Activated T-helper 2 cell treated with anti-CD3 and anti-CD28 coated beads, Interferon-gamma antibody, Interleukin-2, Interleukin-4, amounts not matched to agents 10 μg/mL and 5 μg/mL and 100 μg/mL, durations not matched to agents 14 hours and 24 hours and 36 hours (primary cell): ENCODE results near the gene GRK5. TPM values are rescaled to one million over a fixed set of nuclear protein-coding genes. Genes with fewer than 3 reads are reported as not detected.
"Not testable (repeated sequence)": the region's sequence is repeated elsewhere in the genome, so short reads cannot be mapped to it uniquely, and the experiment has no call there.

Source experiments
- DNase-seq: peaks from one replicate; pipeline ENCODE4 v3.0.0; 2021; ENCODE audit warnings: low spot score
- H3K27ac Mint-ChIP-seq: one replicate; pipeline ENCODE4 v1.8.0; 2021; ENCODE audit warnings: mixed read lengths
- H3K27me3 Mint-ChIP-seq: one replicate; pipeline ENCODE4 v1.8.0; 2021; ENCODE audit warnings: low read depth, mixed read lengths
- H3K36me3 Mint-ChIP-seq: one replicate; pipeline ENCODE4 v1.8.0; 2021; ENCODE audit warnings: low read depth, mixed read lengths
- H3K4me1 Mint-ChIP-seq: one replicate; pipeline ENCODE4 v1.8.0; 2021; ENCODE audit warnings: low read depth, mixed read lengths
- H3K4me3 Mint-ChIP-seq: one replicate; pipeline ENCODE4 v1.8.0; 2021; ENCODE audit warnings: low read depth, mild to moderate bottlenecking, moderate library complexity, mixed read lengths
- H3K9me3 Mint-ChIP-seq: one replicate; pipeline ENCODE4 v1.8.0; 2021; ENCODE audit warnings: mixed read lengths
- intact Hi-C: fragments of 100-400 bp; cut with micrococcal nuclease; formaldehyde crosslinking; loops from one replicate; pipeline ENCODE4 v1.15.1; 2023
- total RNA-seq: library from RNA; stranded (reverse); gene quantifications from 2 replicates; pipeline ENCODE4 v1.2.3, GENCODE V29; 2022

GRK5 gene
- total RNA-seq, 1 donor from 2014 or later = 24.4 TPM

DNA sequence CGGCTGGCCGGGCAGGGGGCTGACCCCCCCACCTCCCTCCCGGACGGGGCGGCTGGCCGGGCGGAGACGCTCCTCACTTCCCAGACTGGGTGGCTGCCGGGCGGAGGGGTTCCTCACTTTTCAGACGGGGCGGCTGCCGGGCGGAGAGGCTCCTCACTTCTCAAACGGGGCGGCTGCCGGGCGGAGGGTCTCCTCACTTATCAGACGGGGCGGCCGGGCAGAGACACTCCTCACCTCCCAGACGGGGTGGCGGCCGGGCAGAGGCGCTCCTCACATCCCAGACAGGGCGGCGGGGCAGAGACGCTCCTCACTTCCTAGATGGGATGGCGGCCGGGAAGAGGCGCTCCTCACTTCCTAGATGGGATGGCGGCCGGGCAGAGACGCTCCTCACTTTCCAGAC, 53.6 kb downstream of the GRK5 start:
- H3K27ac Mint-ChIP-seq, intact Hi-C loops, DNase-seq, H3K9me3 Mint-ChIP-seq, H3K27me3 Mint-ChIP-seq, H3K4me1 Mint-ChIP-seq, H3K4me3 Mint-ChIP-seq: not testable (repeated sequence)
- H3K36me3 Mint-ChIP-seq = peaks cover 16% of the 10 kb centered on the region

DNA sequence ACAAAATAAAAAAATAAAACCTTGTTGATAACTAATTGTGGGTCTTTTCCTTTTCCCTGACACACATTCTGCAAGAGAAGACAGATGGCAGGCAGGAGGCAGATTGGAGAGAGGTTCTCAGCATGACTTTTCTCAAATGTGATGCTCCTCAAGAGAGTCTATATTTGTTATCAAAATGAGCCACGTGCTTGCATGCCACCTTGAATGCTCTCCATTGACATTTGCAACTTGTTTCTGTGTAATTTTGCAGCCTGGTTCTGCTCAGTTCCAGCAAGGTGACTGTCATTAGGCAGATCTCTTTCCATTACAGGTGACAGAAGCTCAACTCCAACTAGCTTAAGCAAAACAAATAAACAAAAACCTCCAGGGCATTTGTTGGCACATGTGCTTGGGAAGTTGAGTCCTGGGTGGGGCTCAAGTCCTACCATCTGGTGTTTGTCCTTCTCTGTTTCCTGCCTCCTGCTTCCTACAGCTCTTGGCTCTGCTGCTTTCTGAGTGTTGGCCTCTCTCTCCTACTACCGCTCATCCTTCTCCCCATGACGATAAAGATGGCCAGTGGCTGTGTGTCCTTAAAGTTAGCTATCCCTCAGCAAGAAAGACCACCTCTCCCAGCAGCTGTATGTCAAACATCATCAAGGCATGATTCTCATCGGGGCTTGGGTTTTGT, 56.7 kb downstream of the GRK5 start:
- Mint-ChIP-seq H3K27me3 (no peaks in the 10 kb centered on the region), H3K4me1 (peaks cover 22% of the 10 kb centered on the region), H3K27ac (no peak overlapping the region), H3K36me3 (peaks cover 16% of the 10 kb centered on the region), H3K9me3 (no peaks in the 10 kb centered on the region), H3K4me3 (no peak overlapping the region)
- DNase-seq = no peak
- intact Hi-C loops = no loop called here

DNA sequence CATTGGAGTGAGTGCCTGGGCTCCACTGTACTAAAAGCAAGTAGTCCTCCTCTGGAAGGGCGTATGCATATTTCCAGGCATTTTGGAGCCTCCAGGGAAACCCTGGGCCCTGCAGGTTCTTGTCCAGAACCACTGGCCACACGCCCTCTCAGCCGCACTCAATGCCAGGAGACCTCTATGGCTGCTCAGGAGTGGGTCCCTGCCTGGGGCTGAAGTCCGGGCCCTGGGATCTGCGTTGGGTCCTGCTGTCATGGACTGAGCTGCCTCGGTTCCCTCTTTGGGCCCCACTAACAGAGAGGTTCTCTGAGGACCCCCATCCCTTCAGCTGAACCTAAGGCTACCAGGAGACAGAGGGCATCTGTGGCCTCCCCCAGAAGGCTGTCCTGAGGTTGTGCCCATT, 58.3 kb downstream of the GRK5 start:
- Mint-ChIP-seq H3K9me3 (no peaks in the 10 kb centered on the region), H3K36me3 (peaks cover 13% of the 10 kb centered on the region), H3K4me3 (no peak overlapping the region), H3K27me3 (no peaks in the 10 kb centered on the region), H3K27ac (no peak overlapping the region), H3K4me1 (peaks cover 32% of the 10 kb centered on the region)
- no peak for DNase-seq
- intact Hi-C loops = no loop called here

DNA sequence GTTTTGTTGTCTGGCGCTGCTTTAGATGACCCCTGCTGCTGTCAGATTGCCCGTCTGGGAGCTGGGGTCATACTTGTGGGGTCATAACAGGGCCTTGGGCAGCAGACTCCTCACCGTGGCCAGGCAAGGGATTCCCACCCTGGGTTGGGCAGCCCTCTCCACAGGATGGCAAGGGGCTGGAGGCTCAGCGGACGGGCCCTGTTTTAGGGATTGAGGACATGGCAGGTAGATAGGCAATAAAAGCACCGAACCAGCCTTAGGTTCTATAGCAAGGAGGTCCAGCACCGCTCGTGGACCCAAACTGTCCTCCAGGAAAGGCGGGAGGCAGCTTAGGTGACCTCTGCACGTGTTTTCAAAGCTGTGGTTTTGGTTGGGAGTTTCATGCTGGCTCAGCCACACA, 60.0 kb downstream of the GRK5 start:
- DNase-seq = no peak
- Mint-ChIP-seq H3K36me3 (peaks cover 17% of the 10 kb centered on the region), H3K4me1 (peaks cover 47% of the 10 kb centered on the region), H3K27me3 (no peaks in the 10 kb centered on the region), H3K9me3 (no peaks in the 10 kb centered on the region), H3K4me3 (no peak overlapping the region), H3K27ac (peak overlapping the region; percentile 99)
- intact Hi-C loops = no loop called here

DNA sequence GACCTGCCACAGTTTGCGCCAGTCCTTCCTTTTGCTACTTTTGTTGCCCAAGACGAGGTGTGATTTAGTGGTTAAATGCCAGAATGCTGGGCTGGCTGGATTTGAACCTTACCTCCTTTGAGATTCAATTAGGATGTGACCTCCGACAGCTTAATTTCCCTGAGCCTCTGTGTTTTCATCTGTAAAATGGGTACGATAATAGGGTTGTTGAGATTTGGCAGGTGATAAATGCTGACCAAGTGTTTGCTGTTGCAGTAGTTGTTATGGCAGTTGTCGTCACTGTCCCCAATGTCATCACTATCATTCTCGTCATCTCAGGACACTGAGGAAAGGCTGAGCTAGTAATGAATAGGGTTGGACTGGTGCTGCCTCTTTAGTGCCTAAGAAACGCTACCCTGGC, 61.1 kb downstream of the GRK5 start:
- H3K27ac Mint-ChIP-seq = peak overlapping the region; percentile 99
- H3K36me3 Mint-ChIP-seq = peaks cover 12% of the 10 kb centered on the region
- intact Hi-C loops = loop anchor here (2.0 kb wide), 2 partner anchors 46 to 60 kb away; no protein-coding TSS in a partner anchor
- H3K27me3 Mint-ChIP-seq = no peaks in the 10 kb centered on the region
- H3K9me3 Mint-ChIP-seq = no peaks in the 10 kb centered on the region
- no peak for DNase-seq
- H3K4me3 Mint-ChIP-seq = no peak overlapping the region
- H3K4me1 Mint-ChIP-seq = peaks cover 48% of the 10 kb centered on the region

DNA sequence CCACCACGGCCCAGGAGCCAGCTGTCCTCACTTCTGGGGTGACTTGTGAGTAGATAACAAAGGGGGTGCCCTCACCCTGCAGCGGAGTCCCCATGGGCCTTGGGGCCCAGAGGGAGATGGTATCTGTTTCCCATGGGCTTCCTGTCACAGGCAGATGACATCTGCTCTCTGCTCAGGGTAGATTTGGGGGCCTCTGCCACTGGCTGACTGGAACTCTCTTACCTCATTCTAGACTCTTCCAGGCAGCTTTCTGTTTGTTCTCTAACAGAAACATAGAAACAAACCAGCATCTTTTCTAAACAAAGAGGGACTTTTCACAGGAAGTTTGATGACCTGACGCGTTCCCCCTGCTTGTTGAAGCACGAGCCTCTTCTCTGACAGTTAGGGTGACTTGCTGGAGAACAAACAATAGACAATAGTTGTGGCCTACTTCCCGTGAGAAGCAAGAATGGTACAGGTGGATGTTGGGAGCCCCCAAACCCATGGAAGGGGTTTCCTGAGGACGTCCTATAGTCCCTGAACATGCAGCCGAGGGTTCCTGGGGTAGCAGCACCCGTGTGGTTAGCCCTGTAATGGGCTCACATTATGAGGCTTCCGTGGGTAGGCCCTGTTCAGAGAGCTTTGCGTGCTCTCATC, 61.6 kb downstream of the GRK5 start:
- Mint-ChIP-seq H3K36me3 (peaks cover 10% of the 10 kb centered on the region), H3K27ac (peak overlapping the region; percentile 99), H3K27me3 (no peaks in the 10 kb centered on the region), H3K4me3 (peak overlapping the region; percentile 53), H3K4me1 (peaks cover 47% of the 10 kb centered on the region), H3K9me3 (no peaks in the 10 kb centered on the region)
- DNase-seq = peak; percentile 77
- intact Hi-C loops = loop anchor here (1.0 to 2.0 kb wide), 7 partner anchors 15 to 60 kb away; no protein-coding TSS in a partner anchor

DNA sequence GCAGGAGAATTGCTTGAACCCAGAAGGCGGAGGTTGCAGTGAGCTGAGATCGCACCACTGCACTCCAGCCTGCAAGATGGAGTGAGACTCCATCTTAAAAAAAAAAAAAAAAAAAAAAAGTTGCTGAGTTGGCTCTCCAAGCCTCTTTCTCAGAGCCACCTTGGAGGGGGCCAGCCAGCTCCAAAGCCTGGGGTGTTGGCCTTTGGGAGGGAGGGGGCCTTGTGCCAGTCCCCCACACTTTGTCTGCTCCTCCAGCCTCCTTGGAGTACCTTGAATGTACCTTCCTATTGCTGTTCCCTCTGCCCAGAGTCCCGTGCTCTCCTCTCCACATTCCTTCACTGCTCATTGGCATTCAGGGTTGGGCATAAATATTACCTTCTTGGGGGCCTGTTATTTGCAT, 62.4 kb downstream of the GRK5 start:
- no peak for DNase-seq
- intact Hi-C loops = loop anchor here (1.0 to 2.0 kb wide), 7 partner anchors 15 to 61 kb away; no protein-coding TSS in a partner anchor
- peaks cover 46% of the 10 kb centered on the region for H3K4me1 Mint-ChIP-seq
- no peaks in the 10 kb centered on the region for H3K27me3 Mint-ChIP-seq
- H3K4me3 Mint-ChIP-seq = peak overlapping the region; percentile 60
- H3K27ac Mint-ChIP-seq = peak overlapping the region; percentile 99
- peaks cover 10% of the 10 kb centered on the region for H3K36me3 Mint-ChIP-seq
- no peaks in the 10 kb centered on the region for H3K9me3 Mint-ChIP-seq

DNA sequence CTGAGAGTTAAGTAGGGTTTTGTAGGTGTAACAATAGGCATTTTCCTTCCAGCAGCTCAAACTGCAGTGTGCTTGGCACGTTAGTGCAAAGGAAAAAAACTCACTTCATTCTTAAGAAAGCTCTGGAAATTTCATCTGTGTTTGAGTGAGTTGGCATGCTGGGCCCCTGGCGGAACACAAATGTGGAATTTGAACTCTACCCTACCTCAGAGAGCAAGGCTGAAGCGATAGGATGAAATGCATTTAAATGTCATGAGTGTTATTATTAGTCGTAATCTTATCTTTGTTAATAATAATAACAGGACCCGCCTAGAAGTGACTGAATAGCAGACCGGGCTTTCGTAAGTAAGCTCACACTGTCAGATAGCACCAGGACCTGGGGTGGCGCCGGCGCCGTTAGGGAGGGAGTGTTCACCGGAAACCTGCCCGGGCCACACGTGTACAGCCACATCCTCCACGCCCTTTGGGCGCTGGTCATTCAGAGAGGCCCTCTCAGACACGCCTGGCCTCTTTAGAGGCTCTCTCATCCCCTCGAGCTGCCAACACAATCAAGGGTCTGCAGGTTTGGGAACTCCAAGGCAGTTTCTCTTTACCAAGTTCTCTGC, 63.5 kb downstream of the GRK5 start:
- Mint-ChIP-seq H3K4me3 (no peak overlapping the region), H3K36me3 (peaks cover 4% of the 10 kb centered on the region), H3K27ac (peak overlapping the region; percentile 74)

DNA sequence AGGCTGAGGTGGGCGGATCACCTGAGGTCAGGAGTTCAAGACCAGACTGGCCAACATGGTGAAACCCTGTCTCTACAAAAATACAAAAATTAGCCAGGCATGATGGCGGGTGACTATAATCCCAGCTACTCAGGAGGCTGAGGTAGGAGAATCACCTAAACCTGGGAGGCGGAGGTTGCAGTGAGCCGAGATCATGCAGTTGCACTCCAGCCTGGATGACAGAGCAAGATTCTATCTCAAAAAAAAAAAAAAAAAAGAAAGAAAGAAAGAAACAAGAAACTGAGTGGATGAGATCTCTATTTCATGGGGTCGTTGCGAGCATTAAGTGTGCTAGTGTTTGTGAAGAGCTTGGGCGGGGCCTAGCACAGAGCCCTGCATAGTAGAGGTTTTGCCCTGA, 65.0 kb downstream of the GRK5 start:
- H3K36me3 Mint-ChIP-seq, H3K27me3 Mint-ChIP-seq, H3K9me3 Mint-ChIP-seq, H3K27ac Mint-ChIP-seq, intact Hi-C loops, DNase-seq, H3K4me3 Mint-ChIP-seq: not testable (repeated sequence)
- peaks cover 49% of the 10 kb centered on the region for H3K4me1 Mint-ChIP-seq

More for the DNA sequence above, 63.5 kb downstream of the GRK5 start:
- intact Hi-C loops = no loop called here
- no peak for DNase-seq
- no peaks in the 10 kb centered on the region for H3K27me3 Mint-ChIP-seq
- peaks cover 51% of the 10 kb centered on the region for H3K4me1 Mint-ChIP-seq
- no peaks in the 10 kb centered on the region for H3K9me3 Mint-ChIP-seq

DNA sequence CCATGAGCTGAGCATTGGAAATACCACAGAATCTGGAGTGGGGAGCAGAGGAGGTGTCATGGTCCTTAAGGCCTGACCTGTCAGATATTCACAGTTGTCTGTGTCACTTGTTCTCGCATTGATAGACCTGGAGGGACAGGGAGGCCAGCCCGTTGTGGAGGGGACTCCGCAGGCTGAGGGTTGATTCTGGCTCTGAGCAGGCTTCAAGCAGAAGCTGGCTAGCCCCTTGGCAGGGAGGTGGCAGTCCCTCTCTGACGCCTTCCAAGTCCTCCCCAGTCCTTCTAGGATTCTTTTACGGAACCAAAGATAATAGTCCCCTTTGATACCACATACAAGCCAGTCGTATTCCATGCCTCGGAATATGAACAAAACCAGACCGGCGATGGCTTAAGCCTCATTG, 65.4 kb downstream of the GRK5 start:
- Mint-ChIP-seq H3K4me3 (no peak overlapping the region), H3K27me3 (no peaks in the 10 kb centered on the region), H3K27ac (no peak overlapping the region), H3K36me3 (peaks cover 4% of the 10 kb centered on the region), H3K4me1 (peaks cover 47% of the 10 kb centered on the region), H3K9me3 (no peaks in the 10 kb centered on the region)
- intact Hi-C loops = no loop called here
- no peak for DNase-seq

DNA sequence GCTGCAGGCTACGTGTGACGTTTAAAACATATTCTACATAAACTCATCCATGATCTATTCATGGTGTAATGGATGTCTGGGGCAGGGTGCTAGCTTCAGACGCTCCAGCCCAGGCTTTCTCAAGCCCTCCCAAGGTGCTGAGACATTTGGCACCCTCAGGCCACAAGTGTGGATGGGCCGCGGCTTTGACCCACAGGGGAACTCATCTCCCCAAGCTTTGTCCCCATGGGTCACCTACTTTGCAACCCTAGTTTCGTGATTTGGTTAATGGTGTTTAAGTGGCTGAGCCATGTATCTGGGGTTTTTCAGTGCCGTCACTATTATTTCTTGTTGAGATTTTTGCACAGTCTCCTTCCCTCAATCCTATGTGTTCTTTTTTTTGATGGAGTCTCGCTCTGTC, 66.0 kb downstream of the GRK5 start:
- no peak overlapping the region for H3K27ac Mint-ChIP-seq
- H3K4me3 Mint-ChIP-seq = no peak overlapping the region
- DNase-seq = no peak
- H3K4me1 Mint-ChIP-seq = peaks cover 42% of the 10 kb centered on the region
- H3K36me3 Mint-ChIP-seq = peaks cover 4% of the 10 kb centered on the region
- H3K9me3 Mint-ChIP-seq = no peaks in the 10 kb centered on the region
- no peaks in the 10 kb centered on the region for H3K27me3 Mint-ChIP-seq
- intact Hi-C loops = no loop called here

DNA sequence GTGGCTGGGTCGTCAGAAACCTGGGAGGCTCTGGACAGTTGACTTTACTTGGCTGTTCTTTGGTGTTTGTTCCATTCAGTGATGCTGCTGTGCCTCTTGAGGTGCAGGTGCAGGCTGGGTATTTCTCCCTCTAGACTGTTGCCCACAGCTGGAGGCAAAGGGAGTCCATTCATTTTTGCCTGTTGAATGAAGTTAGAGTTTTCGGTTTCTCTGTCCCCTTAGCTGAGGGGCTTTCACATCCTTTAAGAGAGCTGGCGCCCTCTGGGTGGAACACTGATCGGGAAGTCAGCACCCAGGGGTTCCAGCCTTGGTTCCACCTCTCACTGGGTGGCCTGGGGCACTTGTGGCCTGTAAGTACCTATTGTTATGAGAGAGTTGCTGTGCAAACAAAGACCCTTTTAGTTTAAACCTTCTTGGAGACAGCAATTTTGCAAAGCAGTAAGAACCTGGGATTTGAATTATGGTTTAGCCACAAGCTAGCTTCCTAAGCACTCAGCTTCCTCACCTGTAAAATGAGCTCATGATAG, 67.2 kb downstream of the GRK5 start:
- H3K4me1 Mint-ChIP-seq = peaks cover 34% of the 10 kb centered on the region
- H3K9me3 Mint-ChIP-seq = no peaks in the 10 kb centered on the region
- H3K27me3 Mint-ChIP-seq = no peaks in the 10 kb centered on the region
- H3K4me3 Mint-ChIP-seq = no peak overlapping the region
- DNase-seq = no peak
- intact Hi-C loops = no loop called here
- H3K27ac Mint-ChIP-seq = no peak overlapping the region
- H3K36me3 Mint-ChIP-seq = peaks cover 4% of the 10 kb centered on the region

DNA sequence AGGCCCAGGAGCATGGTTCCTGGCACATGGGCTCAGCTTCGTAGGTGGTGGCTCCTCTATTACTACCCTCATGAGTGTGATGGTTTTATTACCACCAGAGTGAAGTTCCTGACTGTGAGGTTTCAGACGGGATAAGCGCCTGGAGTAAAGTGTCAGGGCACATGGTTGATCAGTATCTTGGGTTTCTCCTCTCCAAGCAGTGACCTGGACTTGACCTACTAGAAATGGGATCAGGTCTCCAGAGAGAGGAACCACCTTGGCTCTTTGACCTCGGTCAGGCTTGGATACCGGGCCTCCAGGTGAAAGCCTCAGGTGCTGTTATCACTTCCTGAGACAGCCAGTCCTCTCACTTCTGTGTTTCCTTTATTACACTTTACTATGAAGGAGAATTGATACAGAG, 67.7 kb downstream of the GRK5 start:
- H3K27me3 Mint-ChIP-seq = no peaks in the 10 kb centered on the region
- H3K9me3 Mint-ChIP-seq = no peaks in the 10 kb centered on the region
- H3K27ac Mint-ChIP-seq = no peak overlapping the region
- intact Hi-C loops = no loop called here
- H3K36me3 Mint-ChIP-seq = peaks cover 4% of the 10 kb centered on the region
- DNase-seq = no peak
- peaks cover 32% of the 10 kb centered on the region for H3K4me1 Mint-ChIP-seq
- H3K4me3 Mint-ChIP-seq = no peak overlapping the region
